Suprapubic skin (tissue), 3 donors: Measurements from ENCODE around the gene MBNL2.

Source experiments
- POLR2A ChIP-seq, 2 donors: fragments of 450-650 bp; IDR thresholded peaks; one replicate each; pipeline ENCODE4 v1.6.1; 2017; ENCODE audit warnings: antibody characterized with exemption in 2 of 2, mild to moderate bottlenecking in 2 of 2, moderate library complexity in 2 of 2
- TF ChIP-seq, protein P1 (sequence below), 2 donors: fragments of 200-600 bp in 1 of 2; fragments of 450-650 bp in 1 of 2; sonication (generic) in 1 of 2; IDR thresholded peaks; one replicate each; pipeline ENCODE4 v1.5.1; 2016 to 2019; ENCODE audit warnings: antibody characterized with exemption in 2 of 2, mild to moderate bottlenecking in 1 of 2, moderate library complexity in 1 of 2

DNA sequence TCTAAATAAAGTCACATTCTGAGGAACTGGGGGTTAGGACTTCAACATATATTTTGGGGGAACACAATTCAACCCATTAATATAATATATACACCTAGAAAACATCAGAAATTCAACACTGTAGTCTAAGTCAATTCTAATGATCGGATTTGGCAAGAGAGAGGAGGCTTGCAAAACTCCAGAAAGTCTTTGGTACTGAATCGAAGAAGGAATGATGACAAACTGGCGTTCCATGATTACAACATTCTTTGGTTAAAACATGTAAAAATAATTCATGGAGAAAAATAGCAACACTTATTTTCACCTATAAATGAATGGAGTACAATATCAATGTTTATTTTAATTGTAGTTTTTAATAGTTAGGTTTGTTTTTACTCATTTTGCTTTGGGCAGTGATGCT lies 62.4 kb downstream of the MBNL2 start:
- TF ChIP-seq, protein P1, sequence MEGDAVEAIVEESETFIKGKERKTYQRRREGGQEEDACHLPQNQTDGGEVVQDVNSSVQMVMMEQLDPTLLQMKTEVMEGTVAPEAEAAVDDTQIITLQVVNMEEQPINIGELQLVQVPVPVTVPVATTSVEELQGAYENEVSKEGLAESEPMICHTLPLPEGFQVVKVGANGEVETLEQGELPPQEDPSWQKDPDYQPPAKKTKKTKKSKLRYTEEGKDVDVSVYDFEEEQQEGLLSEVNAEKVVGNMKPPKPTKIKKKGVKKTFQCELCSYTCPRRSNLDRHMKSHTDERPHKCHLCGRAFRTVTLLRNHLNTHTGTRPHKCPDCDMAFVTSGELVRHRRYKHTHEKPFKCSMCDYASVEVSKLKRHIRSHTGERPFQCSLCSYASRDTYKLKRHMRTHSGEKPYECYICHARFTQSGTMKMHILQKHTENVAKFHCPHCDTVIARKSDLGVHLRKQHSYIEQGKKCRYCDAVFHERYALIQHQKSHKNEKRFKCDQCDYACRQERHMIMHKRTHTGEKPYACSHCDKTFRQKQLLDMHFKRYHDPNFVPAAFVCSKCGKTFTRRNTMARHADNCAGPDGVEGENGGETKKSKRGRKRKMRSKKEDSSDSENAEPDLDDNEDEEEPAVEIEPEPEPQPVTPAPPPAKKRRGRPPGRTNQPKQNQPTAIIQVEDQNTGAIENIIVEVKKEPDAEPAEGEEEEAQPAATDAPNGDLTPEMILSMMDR (IDR thresholded peaks at IDR 0.05), result no peak
- no peak for TF ChIP-seq POLR2A (IDR thresholded peaks at IDR 0.05)
